NB4 (cell line): ENCODE data around the gene ZNF621.

Experiments used
- MYC ChIP-seq: IDR thresholded peaks from 2 replicates; pipeline ENCODE4 v1.6.1; 2011; ENCODE audit warnings: low read depth, low read length
- POLR2A ChIP-seq: IDR thresholded peaks from 2 replicates; pipeline ENCODE4 v1.6.1; 2011; ENCODE audit warnings: mild to moderate bottlenecking; ENCODE audit not compliant: insufficient read length; ENCODE audit errors: extremely low read depth
- TF ChIP-seq, protein P1 (sequence below): IDR thresholded peaks from one replicate; pipeline ENCODE4 v1.5.1; 2012; ENCODE audit warnings: low read depth, low read length
- TF ChIP-seq, protein P2 (sequence below): IDR thresholded peaks from 2 replicates; pipeline ENCODE4 v1.6.1; 2011; ENCODE audit warnings: low read depth, low read length

DNA sequence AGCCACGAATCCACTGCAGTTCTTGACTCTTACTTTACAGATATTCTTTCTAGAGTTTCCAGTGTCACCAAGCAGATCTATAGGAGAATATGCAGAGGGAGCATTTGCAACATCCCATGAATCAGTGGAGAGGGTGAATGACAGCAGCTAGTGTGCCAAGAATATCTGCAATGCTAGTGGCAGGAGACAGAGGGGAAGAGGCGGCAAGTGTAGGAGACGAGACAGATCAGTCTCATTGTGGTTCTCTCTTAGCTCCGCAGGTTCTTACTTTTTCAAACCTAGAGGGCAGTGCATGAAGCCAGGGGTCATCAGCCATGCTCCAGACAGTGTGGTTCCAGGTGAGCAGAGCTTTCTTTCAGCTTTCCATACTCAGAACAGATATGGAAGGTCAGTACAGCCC, 47.1 kb upstream of the ZNF621 start:
- TF ChIP-seq, protein P1, sequence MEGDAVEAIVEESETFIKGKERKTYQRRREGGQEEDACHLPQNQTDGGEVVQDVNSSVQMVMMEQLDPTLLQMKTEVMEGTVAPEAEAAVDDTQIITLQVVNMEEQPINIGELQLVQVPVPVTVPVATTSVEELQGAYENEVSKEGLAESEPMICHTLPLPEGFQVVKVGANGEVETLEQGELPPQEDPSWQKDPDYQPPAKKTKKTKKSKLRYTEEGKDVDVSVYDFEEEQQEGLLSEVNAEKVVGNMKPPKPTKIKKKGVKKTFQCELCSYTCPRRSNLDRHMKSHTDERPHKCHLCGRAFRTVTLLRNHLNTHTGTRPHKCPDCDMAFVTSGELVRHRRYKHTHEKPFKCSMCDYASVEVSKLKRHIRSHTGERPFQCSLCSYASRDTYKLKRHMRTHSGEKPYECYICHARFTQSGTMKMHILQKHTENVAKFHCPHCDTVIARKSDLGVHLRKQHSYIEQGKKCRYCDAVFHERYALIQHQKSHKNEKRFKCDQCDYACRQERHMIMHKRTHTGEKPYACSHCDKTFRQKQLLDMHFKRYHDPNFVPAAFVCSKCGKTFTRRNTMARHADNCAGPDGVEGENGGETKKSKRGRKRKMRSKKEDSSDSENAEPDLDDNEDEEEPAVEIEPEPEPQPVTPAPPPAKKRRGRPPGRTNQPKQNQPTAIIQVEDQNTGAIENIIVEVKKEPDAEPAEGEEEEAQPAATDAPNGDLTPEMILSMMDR, result no peak
- TF ChIP-seq POLR2A, result no peak
- TF ChIP-seq, protein P2, sequence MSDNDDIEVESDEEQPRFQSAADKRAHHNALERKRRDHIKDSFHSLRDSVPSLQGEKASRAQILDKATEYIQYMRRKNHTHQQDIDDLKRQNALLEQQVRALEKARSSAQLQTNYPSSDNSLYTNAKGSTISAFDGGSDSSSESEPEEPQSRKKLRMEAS, result no peak
- no peak for TF ChIP-seq MYC
